ENCODE data around the gene E2F8. TPM values are rescaled to one million over a fixed set of nuclear protein-coding genes. Genes with fewer than 3 reads are reported as not detected.

The E2F8 gene
- polyA plus RNA-seq, 1 of the 3 experiments (the other 2 are of a cell fraction): 2.7 TPM

DNA sequence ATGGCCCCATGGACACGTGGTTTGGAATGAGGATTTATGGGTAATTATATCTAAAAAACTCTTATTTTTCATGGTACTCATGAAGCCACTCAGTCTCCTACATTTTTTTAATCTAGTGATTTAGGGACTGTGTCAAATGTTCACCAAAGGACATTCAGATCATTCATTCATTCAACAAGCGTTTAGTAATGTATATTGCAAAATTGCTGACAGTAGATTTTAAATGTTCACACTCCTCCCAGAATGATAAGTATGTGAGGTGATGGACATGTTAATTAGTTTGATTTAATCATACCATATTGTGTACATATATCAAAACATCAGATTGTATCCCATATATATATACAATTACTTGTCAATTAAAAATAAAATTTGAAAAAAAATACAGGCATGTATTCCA, 40.8 kb upstream of the E2F8 start:
- Histone ChIP-seq H3K36me3 (replicated peaks in 1 of 2; ENCODE audit: control insufficient read depth in 1 of 2, insufficient read depth in 2 of 2, low read length in 1 of 2) (no peaks in the 10 kb centered on the region), H4K20me1 (ENCODE audit: insufficient read depth) (no peaks in the 10 kb centered on the region), H3K9me3 (no peaks in the 10 kb centered on the region), H3K79me2 (ENCODE audit: insufficient read depth) (no peaks in the 10 kb centered on the region), H3K4me3 (ENCODE audit: low read depth in 2 of 2, low read length in 1 of 2) (no peak overlapping the region), H3K4me2 (no peak overlapping the region), H2AFZ (ENCODE audit: low read depth) (no peak overlapping the region), H3F3A (replicated peaks; ENCODE audit: insufficient read depth) (no peaks in the 10 kb centered on the region), H3K27me3 (ENCODE audit: insufficient read depth) (peaks cover 9% of the 10 kb centered on the region), H3K4me1 (ENCODE audit: control insufficient read depth in 1 of 2, insufficient read depth in 2 of 2, low read depth in 1 of 2, low read length in 1 of 2) (peaks cover 0 to 4% of the 10 kb centered on the region in 2 experiments; a peak in 1 of 4 replicates), H3K9ac (no peak overlapping the region), H3K27ac (ENCODE audit: low read depth in 2 of 2, low read length in 1 of 2) (no peak overlapping the region), H3K9me2 (no peaks in the 10 kb centered on the region)
- WGBS (ENCODE audit: low lambda C conversion rate): 58% methylated on average over 2 of the region's 2 CpGs
- CTCF ChIA-PET: interaction anchor here (1.0 to 2.3 kb wide), 7 partner anchors 14 to 278 kb away, joined by 3 to 9 read pairs (median 5); no protein-coding TSS in a partner anchor
- no peak for DNase-seq
- TF ChIP-seq, protein P1, sequence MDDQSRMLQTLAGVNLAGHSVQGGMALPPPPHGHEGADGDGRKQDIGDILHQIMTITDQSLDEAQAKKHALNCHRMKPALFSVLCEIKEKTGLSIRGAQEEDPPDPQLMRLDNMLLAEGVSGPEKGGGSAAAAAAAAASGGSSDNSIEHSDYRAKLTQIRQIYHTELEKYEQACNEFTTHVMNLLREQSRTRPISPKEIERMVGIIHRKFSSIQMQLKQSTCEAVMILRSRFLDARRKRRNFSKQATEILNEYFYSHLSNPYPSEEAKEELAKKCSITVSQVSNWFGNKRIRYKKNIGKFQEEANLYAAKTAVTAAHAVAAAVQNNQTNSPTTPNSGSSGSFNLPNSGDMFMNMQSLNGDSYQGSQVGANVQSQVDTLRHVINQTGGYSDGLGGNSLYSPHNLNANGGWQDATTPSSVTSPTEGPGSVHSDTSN (IDR thresholded peaks at IDR 0.05): no peak
- TF ChIP-seq RCOR1 (IDR thresholded peaks at IDR 0.05; ENCODE audit: low read length): no peak
- no peak for TF ChIP-seq SIN3A (IDR thresholded peaks at IDR 0.05; ENCODE audit: borderline replicate concordance, low read depth, low read length)
- TF ChIP-seq, protein P2, sequence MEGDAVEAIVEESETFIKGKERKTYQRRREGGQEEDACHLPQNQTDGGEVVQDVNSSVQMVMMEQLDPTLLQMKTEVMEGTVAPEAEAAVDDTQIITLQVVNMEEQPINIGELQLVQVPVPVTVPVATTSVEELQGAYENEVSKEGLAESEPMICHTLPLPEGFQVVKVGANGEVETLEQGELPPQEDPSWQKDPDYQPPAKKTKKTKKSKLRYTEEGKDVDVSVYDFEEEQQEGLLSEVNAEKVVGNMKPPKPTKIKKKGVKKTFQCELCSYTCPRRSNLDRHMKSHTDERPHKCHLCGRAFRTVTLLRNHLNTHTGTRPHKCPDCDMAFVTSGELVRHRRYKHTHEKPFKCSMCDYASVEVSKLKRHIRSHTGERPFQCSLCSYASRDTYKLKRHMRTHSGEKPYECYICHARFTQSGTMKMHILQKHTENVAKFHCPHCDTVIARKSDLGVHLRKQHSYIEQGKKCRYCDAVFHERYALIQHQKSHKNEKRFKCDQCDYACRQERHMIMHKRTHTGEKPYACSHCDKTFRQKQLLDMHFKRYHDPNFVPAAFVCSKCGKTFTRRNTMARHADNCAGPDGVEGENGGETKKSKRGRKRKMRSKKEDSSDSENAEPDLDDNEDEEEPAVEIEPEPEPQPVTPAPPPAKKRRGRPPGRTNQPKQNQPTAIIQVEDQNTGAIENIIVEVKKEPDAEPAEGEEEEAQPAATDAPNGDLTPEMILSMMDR (IDR thresholded peaks at IDR 0.05): no peak
- TF ChIP-seq FOXJ3 (CRISPR knock-in tag; IDR thresholded peaks at IDR 0.05): no peak
- TF ChIP-seq EP300 (IDR thresholded peaks at IDR 0.05; ENCODE audit: borderline replicate concordance in 1 of 2, low read depth in 1 of 2, low read length in 1 of 2): no peak
- TF ChIP-seq TAF1 (IDR thresholded peaks at IDR 0.05; ENCODE audit: borderline replicate concordance, low read depth, low read length): no peak
- TF ChIP-seq, protein P3, sequence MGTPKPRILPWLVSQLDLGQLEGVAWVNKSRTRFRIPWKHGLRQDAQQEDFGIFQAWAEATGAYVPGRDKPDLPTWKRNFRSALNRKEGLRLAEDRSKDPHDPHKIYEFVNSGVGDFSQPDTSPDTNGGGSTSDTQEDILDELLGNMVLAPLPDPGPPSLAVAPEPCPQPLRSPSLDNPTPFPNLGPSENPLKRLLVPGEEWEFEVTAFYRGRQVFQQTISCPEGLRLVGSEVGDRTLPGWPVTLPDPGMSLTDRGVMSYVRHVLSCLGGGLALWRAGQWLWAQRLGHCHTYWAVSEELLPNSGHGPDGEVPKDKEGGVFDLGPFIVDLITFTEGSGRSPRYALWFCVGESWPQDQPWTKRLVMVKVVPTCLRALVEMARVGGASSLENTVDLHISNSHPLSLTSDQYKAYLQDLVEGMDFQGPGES (IDR thresholded peaks at IDR 0.05; ENCODE audit: low read depth, low read length): no peak
- no peak for TF ChIP-seq GATA2 (CRISPR knock-in tag; IDR thresholded peaks at IDR 0.05)
- TF ChIP-seq, protein P4, sequence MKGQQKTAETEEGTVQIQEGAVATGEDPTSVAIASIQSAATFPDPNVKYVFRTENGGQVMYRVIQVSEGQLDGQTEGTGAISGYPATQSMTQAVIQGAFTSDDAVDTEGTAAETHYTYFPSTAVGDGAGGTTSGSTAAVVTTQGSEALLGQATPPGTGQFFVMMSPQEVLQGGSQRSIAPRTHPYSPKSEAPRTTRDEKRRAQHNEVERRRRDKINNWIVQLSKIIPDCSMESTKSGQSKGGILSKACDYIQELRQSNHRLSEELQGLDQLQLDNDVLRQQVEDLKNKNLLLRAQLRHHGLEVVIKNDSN (IDR thresholded peaks at IDR 0.05; ENCODE audit: borderline replicate concordance, low read depth): no peak
- no peak for TF ChIP-seq POLR2AphosphoS5 (IDR thresholded peaks at IDR 0.05; ENCODE audit: low read depth, low read length)
- TF ChIP-seq, protein P5, sequence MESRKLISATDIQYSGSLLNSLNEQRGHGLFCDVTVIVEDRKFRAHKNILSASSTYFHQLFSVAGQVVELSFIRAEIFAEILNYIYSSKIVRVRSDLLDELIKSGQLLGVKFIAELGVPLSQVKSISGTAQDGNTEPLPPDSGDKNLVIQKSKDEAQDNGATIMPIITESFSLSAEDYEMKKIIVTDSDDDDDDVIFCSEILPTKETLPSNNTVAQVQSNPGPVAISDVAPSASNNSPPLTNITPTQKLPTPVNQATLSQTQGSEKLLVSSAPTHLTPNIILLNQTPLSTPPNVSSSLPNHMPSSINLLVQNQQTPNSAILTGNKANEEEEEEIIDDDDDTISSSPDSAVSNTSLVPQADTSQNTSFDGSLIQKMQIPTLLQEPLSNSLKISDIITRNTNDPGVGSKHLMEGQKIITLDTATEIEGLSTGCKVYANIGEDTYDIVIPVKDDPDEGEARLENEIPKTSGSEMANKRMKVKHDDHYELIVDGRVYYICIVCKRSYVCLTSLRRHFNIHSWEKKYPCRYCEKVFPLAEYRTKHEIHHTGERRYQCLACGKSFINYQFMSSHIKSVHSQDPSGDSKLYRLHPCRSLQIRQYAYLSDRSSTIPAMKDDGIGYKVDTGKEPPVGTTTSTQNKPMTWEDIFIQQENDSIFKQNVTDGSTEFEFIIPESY (IDR thresholded peaks at IDR 0.05; ENCODE audit: borderline replicate concordance, low read depth): no peak
- no peak for TF ChIP-seq MXI1 (IDR thresholded peaks at IDR 0.05; ENCODE audit: low read depth, low read length)
- TF ChIP-seq SMC3 (IDR thresholded peaks at IDR 0.05; ENCODE audit: low read depth, low read length): no peak
- POLR2A ChIA-PET: no interaction called here
